ENCODE results near the gene LRP11.

Gene LRP11

GRCh38 chr6:149901444-149902140 is 37.4 kb upstream of the LRP11 start:
- H3K27ac ChIP-seq, result no peak overlapping the region

DNA sequence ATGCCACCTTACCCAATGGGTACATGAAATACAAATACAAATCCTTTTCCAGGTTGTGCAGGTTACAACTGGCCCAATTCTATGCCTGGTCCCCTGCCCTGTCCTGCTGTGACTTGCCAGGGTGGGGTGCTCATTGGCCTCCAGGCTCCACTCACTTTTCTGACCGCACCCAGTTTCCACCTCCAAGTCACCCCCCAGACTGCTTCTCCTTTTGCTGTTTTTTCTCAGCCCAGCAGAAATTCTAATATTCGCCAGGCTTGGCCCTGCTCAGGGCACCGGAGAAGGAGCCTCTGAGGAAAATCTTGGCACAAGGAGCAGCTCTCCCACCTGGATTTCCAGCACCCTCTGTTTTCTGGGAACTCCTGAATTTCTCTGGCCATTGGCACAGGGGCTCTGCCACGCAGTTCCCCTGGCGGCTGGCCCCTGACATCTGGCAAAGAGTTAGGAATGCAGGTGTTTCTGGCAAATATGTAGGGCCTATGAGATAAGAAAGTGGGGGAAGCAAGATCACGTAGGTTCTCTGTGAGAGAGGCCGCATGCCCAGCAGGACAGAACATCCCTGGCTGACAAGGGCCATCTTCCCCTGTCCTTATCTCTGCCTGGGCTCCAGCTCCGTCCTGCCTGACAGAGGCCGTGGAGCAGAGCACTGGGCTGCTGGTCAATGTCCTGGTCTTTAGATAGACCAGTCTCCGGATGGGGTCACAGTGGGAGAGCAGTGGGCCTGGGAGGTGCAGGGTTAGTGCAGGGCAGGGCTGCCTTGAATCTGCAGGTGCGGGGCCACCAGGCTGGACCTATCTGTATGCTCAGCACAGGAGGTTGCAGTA is 36.7 kb upstream of the LRP11 start:
- no peak for DNase-seq (ENCODE audit: low spot score)
- no peak overlapping the region for H3K4me3 ChIP-seq
- H3K27ac ChIP-seq, result no peak overlapping the region
- TF ChIP-seq CTCF (IDR thresholded peaks at IDR 0.05), result no peak

More at GRCh38 chr6:149901444-149902140, 37.4 kb upstream of the LRP11 start:
- no peak overlapping the region for H3K4me3 ChIP-seq
- no peak for TF ChIP-seq CTCF (IDR thresholded peaks at IDR 0.05)
- DNase-seq (ENCODE audit: low spot score), result no peak

- no peak for DNase-seq (ENCODE audit: low spot score)
- no peak overlapping the region for H3K27ac ChIP-seq
- no peak for TF ChIP-seq CTCF (IDR thresholded peaks at IDR 0.05)
Observed at GRCh38 chr6:149899926-149900619, 35.9 kb upstream of the LRP11 start.

GRCh38 chr6:149899486-149899885 is 35.3 kb upstream of the LRP11 start:
- no peak for TF ChIP-seq CTCF (IDR thresholded peaks at IDR 0.05)
- no peak overlapping the region for H3K27ac ChIP-seq
- H3K4me3 ChIP-seq, result no peak overlapping the region
- no peak for DNase-seq (ENCODE audit: low spot score)

More at GRCh38 chr6:149899926-149900619, 35.9 kb upstream of the LRP11 start:
- no peak overlapping the region for H3K4me3 ChIP-seq

DNA sequence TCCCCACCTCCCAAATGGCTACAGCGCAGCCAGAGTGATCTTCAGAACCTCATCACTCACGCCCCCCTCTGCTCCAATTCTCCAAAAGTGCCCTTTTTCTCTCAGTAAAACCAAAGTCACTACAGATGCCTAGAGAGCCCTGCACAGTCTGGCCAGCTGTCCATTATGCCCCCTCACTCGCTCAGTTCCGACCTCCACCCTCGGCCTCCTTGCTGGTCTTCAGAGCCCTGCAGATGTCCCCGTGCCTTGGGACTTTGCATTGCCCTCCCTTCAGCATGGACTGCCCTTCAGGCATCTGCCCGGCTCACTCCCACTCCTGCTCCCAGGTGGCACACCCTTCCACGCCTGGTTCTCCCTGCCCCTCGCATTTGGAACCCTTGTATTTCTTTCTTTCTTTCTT is 34.8 kb upstream of the LRP11 start:
- DNase-seq (ENCODE audit: low spot score), result no peak
- H3K4me3 ChIP-seq, result no peak overlapping the region
- no peak overlapping the region for H3K27ac ChIP-seq
- TF ChIP-seq CTCF (IDR thresholded peaks at IDR 0.05), result no peak

GRCh38 chr6:149897855-149898744 is 33.9 kb upstream of the LRP11 start, which contains the start of gene RAET1E:
RAET1E (minus strand) TSS chr6:149898113; CDS start chr6:149890901, 7,212 bp downstream.
- no peak for TF ChIP-seq CTCF (IDR thresholded peaks at IDR 0.05)
- DNase-seq (ENCODE audit: low spot score), result no peak
- Histone ChIP-seq H3K4me3 (peak within 1 kb of the TSS; percentile 65), H3K27ac (peak within 1 kb of the TSS; percentile 77 to 87)
